Activated CD4-positive, alpha-beta T cell treated with anti-CD3 and anti-CD28 coated beads, Interleukin-2, Interleukin-6, amounts not matched to agents 100 ng/mL and 50 ng/mL, durations not matched to agents 16 hours and 8 hours (primary cell): ENCODE results near the gene LINGO3.
"Not testable (repeated sequence)": the region's sequence is repeated elsewhere in the genome, so short reads cannot be mapped to it uniquely, and the experiment has no call there.

Source experiments
- DNase-seq: peaks from one replicate; pipeline ENCODE4 v3.0.0-alpha.2; 2020

LINGO3 gene

DNA sequence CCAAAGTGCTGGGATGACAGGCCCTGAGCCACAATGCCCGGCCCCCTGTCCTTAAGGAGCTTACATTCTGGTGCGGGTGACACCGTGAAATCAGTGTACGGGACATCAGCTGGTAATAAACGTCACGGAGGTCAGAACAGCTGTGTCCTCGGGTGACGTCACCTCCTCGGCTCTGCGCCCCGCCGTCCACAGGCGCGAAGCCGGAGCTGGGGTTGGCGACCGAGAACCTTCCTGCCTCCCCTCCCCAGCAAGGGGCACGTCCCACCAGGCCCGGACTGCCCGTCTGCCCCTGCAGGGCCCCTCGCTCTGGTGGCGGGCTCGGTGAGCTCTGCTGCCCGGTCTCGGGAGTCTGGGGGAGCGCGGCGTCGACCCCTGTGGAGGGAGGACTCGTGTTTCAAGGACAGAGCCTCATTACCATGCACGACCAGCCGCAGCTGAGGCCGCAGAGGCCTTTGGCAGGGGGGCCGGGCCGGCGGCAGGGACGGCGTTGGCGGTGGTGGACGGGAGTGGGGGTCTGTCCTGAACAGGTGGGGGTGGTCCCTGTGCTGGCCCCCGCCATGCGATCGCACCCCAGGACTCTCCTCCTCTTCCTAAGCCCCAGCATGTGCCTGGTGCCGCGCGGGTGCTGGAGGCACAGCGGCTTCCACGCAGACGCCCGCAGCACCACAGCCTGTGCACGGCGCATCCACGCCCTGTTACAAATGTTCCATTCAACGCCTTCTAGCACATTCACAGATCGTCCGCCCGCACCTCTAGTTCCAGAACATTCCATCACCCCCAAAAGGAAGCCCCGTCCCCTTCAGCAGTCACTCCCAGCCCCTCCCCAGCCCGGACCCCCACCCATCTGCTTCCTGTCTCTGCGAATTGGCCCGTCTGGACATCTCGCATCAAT, 5.4 kb downstream of the LINGO3 start:
- DNase-seq = no peak

DNA sequence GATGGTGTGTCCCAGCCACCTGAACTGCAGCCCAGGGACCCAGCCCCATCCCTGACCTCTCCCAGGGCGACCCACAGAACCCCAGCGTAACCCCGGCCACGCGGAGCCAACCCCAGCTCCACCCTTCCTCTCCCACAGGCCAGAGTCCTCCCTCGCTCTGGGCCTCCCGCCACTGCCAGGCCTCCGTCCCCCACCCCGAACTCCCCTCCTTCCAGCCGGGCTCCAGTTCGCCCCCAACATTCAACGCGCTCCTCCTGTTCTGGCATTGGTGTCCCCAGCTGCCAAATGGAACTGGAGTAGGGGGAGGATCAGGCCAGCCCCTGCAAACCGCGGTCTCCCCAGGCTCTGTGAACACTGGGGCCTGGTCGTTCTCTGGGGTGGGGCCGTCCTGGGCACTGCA, 7.4 kb downstream of the LINGO3 start:
- DNase-seq = no peak

DNA sequence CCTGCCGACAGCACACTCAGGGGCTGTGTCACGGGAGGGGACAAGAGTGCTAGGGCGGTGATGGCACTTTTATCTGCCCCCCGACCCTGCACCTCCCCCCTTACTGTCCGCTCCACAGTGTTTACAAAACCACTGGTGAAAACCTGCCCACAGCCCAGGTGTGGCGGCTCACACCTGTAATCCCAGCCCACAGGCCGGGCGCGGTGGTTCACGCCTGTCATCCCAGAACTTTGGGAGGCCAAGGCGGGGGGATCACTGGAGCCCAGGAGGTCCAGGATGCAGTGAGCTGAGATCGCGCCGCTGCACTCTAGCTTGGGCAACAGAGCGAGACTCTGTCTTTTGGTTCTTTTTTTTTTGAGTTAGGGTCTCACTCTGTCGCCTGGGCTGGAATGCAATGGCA, 11.8 kb downstream of the LINGO3 start:
- DNase-seq = no peak

DNA sequence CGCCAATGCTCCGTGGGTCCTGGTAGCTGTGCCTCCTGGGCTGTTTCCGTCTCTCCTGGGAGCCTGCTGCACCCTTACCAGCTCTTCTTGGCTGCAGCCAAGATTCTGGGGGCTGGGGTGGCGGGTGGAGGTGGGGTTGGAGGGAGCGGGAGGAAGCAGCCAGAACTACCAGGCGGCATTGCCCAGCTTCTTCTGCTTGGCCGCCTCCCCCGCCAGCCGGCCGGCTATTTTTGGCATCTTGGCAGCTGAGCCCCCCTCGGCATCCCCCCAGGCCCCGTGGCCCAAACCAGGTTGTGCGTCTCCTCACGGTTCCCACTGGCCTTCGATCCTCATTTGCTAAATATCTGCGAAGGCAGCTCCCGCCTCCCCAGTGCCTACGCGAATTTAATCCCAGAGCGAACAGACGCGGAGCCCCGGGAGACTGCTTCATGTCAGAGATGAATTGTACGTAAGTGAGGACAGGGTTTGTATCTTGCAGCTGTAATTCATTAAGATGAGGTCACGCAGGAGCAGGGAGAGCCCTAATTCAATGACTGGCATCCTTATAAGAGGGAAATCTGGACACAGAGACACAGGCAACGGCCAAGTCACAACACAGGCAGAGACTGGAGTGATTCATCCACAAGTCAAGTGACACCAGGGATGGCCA, 13.1 kb downstream of the LINGO3 start:
- DNase-seq = no peak

DNA sequence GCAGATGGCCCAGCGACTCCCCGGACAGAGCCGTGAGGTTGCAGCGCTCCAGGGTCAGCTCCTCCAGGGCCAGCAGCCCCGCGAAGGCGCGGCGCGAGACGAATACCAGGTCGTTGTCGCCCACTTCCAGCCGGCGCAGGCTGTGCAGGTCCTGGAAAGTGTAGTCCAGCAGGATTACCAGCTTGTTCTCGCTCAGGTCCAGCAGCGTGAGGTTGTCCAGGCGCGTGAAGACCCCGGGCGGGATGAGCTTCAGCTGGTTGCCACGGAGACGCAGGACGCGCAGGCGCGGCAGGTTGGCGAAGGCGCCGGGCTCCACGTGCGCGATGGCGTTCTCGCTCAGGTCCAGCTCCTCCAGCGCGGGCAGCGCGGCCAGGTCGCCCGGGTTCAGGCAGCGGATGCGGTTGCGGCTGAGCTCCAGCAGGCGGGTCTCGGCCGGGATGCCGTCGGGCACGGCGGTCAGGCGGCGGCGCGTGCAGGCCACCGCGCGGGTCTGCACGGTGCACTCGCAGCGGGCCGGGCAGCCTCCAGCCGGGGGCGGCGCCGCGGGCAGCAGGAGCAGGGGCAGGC, 16.7 kb downstream of the LINGO3 start:
- no peak for DNase-seq

DNA sequence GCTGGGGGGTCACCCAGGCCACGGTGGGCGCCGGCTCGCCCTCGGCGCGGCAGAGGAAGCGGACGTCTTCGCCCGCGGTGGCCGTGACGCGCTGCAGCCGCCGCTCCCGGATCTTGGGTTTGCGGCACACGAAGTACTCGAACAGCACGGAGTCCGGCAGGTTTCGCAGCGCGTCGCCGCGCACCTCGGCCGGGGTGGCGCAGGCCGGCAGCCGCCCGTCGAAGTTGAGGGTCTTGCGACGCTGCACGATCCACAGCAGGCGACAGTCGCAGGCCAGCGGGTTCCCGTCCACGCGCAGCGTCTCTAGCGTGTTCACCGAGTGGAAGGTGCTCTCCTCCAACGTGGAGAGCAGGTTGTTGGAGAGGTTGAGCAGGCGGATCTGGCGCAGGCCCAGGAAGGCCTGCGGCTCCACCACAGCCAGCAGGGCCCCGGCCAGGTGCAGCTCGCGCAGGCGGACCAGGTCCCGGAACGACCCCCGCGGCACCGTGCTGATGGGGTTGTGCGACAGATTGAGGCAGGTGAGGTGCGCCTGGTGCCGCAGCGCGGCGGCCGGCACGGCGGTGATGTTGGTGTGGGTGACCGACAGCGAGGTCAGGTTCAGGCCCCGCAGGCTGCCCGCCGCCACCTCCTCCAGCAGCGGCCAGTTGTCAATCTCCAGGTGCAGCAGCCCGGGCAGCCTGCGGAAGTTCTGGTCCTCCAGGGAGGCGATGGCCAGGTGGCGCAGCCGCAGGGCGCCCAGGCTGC, 17.3 kb downstream of the LINGO3 start:
- no peak for DNase-seq

DNA sequence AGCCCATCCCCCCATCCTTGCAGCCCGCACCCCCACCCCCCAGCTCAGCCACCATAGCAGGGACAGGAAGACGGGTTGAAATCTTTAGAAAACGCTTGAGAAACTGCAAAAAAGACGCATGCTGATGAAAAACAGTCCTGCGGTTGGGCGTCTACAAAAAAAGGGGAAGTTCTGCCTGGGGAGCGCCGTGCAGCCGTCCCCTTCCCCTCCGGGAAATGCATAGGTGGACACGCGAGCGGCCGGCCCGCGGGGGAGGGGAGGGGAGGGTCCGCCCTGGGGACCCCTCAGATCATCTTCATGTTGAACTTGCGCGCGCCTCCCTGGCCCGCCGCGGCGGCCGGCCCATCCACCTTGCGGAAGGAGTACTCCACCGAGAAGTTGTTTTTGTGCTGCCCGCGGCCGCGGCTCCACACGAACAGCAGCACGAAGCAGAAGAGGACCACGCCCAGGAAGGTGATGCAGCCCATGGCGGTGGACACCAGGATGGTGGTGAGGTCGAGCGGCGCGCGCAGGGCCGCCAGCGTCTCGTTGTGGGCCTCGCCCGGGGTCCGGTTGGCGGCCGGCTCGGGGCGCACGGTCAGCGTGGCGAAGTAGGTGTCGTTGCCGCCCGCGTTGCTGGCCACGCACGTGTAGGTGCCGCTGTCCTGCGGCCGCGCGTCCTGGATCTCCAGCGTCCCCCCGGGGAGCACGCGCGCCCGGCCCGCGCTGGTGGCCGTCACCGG, 18.1 kb downstream of the LINGO3 start:
- peak; percentile 64 for DNase-seq

DNA sequence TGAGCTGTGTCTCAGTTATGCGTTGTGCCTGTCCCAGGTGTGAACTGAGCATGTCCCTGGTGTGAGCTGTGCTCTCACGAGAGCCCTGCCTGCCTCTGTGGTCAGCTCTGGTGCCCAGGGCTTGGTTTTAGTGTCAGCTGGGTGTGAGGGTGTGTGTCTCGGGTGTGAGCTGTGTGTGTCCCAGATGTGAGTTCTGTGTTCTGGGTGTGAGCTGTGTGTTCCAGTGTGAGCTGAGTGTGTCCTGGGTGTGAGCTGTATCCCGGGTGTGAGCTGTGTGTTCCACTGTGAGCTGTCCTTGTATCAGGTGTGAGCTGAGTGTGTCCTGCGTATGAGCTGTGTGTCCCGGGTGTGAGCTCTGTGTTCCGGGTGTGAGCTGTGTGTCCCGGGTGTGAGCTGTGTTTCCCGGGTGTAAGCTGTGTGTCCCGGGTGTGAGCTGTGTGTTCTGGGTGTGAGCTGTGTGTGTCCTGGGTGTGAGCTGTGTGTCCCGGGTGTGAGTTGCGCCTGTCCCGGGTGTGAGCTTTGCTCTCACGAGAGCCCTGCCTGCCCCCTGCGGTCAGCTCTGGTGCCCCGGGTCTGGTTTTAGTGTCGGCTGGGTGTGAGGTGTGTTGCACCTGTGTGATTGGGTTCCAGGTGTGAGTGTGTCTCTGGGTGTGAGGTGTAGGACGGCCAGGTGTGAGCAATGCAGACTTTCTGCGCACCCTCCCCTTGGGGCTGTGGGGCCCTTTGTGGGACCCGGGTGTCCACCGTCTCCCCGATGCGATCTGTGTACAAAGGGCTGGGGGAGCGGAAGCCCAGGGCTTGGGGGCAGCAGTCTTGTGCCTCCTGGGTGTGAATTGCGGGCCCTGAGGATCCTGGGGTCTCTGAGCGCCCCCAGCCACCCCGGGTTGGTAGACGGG, 18.9 kb downstream of the LINGO3 start:
- no peak for DNase-seq

DNA sequence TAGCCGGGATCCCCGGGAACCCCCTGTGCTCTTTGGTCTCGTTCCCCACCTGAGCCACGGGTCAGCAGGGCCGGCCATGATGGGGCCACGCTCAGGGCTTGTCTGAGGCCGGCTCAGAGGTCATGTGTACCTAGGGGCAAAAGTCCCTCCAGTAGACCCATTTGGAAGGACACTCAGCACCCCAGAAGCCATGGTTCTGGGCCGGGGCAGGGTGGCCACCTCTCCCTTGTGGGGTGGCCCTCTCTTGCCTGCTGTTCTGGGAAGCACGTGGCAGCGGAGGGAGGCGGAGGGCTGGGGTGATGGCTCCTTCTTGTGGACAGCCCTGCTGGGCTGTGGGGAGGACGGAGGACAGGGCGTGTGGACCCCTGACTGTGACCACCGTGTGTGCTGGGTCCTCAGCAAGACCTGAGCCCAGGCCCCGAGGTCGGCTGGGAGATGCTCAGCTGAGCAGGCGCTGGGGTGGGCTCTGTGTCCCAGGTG, 19.6 kb downstream of the LINGO3 start:
- DNase-seq = no peak

DNA sequence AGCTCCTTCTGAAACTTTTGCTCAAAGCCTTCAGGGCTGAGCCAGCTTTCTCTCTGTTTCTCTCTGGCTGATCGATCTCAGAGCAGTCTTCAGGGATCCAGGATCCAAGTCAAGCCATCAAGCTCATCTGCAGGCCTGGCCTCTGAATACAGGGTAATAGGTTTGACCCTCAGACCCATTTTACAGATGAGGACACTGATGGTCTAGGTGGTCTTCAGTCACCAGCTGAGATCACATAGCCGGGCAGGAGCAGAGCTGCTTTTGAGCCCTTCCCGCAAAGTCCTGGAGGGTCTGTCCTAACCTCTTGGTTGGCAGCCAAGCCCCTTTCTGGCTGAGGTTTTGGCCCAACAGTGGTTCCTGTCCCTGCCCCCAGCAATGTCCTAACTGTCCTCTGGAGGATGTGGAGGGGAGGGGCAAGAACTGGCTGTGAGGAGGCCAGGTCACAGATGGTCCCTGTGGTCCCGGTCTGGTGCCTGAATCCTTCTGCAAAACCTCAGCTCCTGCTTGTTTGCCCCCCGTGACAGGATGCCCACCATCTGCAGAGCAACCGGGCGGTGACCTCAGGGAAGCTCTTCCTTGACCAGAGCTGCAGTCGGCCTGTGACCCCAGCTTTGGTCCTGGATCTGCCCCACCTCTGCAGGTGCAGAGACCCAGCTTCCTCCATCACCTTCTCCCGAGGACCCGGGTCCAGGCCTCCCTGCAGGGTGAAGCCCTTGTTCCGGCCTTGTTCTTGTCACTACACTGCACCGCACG, 20.2 kb downstream of the LINGO3 start:
- DNase-seq = no peak

DNA sequence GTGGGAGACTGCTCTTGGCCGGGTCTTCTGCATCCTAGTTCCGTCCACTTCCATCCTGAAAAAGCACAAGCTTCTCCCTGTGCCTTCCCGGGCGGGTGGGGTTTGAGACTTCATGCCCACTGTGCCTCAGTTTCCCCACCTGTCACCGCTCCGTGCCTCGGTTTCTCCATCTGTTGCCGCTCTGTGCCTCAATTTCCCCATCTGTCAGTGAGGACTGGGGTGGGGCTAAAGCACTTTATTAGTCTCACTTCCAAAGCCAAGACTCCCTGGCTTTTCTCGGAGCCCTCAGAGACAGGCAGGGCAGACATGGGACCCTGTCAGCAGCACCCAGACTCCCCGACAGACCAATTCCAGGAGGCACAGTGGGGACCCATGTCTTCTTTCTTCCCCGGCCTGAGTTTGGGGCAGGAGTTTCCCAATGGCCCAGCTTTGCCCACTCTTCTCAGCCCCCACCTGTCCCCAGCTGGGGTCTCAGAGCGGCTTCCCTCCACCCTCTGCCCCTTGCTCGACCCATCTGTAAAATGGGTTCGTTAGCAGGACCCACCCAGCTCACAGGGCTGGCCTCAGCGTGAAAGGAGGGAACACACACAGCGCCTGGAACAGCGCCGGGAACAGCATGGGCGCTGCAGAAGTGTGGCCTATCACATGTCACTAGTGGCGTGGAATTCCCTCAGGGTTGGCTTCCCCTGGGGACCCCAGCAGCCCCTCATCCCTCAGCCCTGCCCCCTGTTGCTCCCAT, 21.4 kb downstream of the LINGO3 start:
- no peak for DNase-seq

DNA sequence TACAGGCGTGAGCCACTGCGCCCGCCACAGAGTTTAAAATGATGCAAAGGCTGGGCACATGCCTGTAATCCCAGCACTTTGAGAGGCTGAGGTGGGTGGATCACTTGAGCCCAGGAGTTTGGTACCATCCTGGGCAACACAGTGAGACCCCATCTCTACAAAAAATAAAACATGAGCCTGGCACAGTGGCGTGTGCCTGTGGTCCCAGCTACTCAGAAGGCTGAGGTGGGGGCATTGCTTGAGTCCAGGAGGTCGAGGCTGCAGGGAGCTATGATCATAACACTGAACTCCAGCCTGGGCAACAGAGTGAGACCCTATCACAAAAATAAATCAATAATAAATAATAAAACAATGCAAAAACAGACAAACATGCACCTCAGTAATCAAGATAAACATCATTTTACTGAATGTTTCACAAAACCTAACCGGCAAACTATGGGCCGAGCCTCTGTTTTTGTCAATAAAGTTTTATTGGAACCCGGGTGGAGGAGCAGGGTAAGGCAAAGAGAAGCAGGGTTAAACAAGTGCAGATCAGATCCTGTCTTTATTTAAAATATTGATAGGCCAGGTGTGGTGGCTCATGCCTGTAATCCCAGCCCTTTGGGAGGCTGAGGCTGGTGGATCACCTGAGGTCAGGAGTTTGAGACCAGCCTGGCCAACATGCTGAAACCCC, 24.0 kb downstream of the LINGO3 start:
- no peak for DNase-seq

DNA sequence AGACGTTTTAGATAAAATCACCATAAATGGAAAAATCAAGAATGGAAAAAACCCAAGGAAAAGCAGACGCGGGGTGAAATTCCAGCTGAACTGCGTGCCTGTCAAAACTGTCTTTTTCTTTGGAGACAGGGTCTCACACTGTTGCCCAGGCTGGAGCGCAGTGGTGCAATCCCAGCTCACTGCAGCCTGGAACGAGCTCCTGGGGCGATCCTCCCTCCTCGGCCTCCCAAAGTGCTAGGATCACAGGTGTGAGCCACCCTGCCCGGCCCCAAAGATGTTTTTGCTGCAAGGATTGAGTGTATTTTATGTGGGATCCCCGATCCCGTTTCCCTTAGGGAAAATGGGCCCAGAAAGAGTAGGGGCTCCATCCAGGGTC, 25.1 kb downstream of the LINGO3 start:
- no peak for DNase-seq

DNA sequence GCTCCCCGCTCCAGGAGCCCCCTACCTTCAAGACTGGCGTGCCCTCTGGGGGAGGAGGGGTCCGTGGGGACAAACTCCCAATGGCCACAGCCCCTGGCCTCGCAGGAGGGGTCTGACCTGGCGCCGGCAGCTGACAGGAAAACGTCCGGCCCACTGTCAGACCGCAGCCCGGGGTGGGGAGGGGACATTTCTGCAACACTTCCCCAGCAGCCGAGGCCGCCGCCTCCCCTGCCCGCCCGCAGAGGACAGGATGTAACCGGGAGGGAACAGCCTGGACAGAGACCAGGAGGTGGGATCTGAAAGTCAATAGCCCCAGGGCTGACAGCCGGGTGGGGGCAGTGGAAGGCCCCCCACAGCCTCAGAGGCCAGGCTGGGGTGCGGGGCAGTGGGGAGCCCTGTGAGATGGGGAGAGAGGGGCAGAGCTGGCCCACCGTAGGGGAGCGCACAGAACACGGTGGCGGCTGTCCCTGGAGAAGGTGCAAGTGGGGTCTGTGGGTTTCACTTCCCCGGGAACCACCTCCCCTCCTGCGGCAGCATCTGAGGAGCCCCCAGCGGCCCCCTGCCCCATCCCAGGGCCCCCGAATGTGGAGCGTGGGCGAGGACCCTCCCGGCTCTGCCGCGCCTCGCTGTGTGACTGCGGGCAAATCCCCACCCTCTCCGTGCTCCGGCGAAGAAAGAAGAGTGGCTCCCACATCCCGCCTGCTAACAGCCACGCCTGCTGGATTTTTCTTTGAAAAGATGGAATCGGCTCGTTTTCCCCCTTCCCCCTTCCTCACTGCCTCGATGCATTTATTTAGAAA, 25.7 kb downstream of the LINGO3 start, which contains the start of gene PEAK3:
TSS of gene PEAK3 (minus strand) at position 114 of the 800 bp plus-strand sequence. CDS start 1,244 bp downstream, outside the sequence.
- DNase-seq = peak; percentile 28

DNA sequence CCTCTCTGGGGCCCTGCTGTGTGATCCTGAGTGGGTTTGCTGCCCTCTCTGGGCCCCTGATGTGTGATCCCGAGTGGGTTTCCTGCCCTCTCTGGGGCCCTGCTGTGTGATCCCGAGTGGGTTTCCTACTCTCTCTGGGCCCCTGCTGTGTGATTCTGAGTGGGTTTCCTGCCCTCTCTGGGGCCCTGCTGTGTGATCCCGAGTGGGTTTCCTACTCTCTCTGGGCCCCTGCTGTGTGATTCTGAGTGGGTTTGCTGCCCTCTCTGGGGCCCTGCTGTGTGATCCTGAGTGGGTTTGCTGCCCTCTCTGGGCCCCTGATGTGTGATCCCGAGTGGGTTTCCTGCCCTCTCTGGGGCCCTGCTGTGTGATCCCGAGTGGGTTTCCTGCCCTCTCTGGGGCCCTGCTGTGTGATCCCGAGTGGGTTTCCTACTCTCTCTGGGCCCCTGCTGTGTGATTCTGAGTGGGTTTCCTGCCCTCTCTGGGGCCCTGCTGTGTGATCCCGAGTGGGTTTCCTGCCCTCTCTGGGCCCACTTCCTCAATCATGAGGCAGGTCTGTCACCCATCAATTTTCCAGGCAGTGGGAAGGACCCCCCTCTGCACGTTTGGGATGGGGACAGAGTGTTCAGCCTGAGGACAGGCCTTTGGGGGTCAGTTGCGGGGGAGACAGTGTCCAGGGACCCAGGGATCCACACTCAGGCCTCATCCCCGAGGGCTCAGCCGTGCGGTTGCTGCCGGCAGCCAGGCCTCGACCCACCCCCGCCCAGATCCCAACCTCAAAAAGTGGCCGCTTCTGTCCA, 26.5 kb downstream of the LINGO3 start:
- DNase-seq = not testable (repeated sequence)

DNA sequence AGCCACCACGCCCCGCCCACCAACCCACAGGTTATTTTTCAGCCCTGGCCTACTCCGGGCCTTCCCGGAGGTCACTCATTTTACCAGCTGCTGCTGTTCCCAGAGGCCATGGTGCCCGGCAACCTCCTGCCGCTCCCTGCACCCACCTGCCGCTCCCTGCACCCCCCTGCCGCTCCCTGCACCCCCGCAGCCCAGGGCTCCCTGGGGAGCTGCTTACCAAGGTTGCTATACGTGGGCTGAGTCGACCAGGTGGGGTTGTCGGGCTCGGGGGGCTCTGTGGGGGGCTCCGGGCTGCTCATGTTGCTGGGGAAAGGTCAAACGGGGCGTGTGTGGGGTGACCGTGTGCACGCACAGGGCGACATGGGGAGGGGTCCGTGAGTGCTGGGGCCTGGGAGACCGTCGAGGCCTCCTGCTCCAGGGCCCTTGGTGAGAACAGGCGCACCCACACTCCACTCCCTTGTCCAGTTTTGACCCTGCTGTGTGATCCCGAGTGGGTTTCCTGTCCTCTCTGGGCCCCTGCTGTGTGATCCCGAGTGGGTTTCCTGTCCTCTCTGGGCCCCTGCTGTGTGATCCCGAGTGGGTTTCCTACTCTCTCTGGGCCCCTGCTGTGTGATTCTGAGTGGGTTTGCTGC, 27.2 kb downstream of the LINGO3 start:
- no peak for DNase-seq
